ENCODE measurements around the gene WWOX.

The WWOX gene

DNA sequence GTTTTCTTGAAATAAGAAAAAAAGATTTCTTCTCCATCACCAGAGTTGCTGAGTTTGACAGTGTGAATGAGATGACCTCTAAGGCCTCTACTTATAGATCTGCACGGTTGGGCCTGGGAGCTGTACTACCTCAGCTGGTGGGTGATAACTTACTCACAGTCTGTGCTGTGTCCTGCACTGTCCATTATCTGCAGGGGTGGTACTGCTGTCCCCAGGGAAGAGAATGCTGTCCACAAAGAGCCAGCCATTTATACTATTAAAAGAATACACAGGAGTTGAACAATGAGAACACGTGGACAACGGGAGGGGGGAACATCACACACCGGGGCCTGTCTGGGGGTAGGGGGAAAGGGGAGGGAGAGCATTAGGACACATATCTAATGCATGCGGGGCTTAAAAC lies 655.3 kb downstream of the WWOX start:
- no peak for DNase-seq

DNA sequence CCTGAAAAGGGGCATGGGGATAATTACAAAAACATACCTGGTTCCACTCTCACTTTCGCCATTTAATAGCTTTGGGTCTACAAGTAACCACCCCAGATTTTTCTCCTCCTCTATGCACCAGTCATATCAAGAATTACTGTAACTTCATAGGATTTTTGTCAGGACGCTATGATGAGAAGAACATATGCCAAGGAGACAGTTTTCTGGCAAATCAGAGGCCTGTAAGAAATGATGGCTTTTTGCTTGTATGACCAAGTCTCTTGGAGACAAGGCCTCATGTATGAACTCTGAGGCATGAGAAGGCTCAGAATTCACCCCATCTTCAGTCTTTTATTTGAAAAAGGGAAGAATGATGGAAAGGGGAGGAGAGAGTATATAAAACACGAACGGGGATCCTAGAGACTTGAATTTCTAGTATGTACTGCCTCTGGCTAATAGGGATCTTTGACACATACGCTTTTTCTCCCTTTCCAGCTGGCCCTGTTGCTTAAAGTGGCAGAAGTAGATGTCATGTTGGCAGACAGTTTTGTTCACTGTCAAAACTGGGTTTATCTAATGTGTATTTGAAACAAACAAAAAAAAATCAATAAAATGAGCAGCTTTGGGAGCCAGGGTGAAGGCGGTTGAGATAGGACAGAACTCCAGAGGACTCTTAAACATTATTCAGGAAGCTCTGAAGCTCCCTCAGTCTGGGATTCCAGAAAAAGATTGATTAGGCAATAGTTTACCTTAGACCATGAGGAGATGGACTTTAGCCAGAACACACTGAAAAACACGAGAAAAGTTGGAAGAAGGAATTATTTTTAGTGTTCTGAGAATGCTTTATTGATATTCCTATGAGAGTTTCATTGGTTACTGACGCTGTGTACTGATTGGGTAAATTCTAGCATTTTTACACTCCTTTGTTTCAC lies 656.6 kb downstream of the WWOX start:
- DNase-seq = no peak

DNA sequence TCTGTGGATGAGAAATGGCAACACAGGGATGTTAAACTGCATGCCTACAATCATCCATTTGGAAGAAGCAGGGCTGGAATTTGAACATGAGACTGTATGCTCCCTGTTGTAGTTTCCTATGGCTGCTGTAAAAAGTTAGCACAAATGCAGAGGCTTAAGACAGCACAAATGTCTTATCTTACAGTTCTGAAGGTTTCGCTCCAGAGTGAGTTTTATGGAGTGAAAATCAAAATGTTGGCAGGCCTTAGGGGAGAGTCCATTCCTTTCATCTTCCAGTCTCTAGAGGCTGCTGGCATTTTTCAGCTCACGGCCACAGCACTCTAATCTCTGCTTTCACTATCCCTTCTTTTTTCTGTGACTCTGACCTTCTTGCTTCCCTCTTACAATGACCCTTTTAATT lies 660.1 kb downstream of the WWOX start:
- DNase-seq = no peak

DNA sequence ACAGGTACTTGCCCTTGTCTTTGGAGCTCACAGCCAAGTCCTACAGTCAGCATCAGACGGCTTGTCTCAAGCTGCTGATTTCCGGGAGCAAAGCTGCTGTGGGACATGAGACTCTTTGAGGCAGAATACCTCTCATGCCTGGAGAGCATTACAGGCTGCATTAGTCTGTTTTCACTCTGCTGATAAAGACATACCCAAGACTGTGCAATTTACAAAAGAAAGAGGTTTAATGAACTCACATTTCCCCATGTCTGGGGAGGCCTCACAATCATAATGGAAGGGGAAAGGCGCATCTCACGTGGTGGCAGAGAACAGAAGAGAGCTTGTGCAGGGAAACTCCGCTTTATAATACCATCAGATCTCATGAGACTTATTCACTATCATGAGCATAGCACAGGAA lies 661.2 kb downstream of the WWOX start:
- DNase-seq = no peak

DNA sequence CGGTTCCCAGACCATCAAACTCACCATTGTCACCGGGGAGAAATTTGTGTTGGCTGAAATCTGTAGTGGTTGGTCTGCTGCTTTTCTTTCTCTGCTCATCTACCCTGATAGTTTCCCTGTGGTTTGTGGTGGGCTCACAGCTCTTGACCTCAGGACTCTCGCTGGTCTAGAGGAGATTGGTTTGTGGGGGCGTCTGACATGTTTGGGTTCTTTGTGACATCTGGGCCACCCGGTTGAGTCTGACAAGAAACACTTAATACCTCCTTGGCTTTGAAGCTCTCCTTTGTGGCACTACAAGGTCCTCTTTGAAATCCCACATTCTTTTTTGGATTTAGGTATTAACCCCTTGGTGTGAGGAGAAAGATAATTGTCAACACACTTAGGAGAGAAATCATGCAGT lies 662.0 kb downstream of the WWOX start:
- DNase-seq = no peak

DNA sequence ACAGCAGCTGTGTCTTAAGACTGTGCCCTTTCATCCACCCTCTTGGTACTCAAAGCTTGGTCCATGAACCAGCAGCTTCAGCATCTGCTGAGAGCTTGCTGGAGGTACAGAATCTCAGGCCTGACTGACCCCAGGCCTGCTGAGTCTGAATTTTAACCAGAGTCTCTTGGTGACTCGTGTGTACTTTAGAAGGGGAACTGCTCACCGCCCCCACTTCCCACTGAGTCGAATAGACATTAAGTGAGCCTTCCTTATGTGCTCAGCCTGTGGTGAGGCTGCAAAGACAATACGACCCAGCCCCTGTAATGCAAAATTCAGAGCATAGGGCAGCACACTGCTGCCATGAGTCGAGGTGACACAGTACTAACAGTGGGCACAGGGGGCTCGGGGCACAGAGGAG lies 662.8 kb downstream of the WWOX start:
- DNase-seq = no peak

DNA sequence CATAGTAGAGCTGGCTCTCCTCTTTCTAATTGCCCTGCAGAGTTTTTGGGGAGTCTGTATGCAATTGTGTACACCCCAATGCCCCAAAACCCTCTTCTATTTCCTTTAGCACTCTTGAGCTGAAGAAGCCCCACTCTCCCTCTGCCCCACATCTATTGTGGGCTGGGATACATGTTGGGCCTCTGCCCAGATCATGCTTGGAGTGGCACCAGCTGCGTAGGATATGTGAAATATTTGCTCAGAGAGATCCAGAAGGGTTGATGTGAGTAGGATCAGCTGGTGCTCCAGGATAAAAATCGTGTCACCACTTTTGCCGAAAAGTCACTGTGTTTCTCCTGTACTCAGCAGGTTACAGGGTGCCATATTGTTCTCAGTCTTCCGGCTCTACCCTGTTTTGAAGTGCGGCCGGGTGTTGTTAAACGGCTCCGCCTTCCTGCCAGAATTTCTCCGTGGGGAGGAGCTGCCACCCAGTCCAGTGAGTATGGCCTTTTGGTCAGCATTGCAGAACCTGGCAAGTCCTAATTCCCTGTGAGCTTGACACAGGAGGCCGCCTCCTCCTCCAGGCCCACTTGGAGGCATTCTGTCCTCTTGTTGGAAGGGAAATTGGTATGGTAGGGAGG lies 664.5 kb downstream of the WWOX start:
- DNase-seq = no peak

DNA sequence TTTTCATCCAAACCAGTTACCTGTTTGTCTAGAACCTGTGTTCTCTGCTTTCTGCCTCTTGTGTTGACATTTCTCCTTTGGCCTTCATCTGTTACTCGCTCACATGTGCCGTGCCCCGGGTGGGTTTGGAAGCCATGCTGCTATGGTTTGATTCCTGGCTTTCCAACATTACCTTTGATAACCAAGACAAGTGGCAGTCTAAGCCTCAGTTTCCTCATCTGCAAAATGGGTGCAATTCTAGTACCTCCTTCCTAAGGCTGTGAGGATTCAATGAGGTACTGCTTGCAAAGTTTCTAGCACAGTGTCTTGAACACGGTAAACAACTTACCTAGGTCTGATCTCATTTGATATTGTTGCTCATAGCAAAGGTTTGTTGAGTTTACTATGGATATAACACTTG lies 665.0 kb downstream of the WWOX start:
- DNase-seq = no peak

DNA sequence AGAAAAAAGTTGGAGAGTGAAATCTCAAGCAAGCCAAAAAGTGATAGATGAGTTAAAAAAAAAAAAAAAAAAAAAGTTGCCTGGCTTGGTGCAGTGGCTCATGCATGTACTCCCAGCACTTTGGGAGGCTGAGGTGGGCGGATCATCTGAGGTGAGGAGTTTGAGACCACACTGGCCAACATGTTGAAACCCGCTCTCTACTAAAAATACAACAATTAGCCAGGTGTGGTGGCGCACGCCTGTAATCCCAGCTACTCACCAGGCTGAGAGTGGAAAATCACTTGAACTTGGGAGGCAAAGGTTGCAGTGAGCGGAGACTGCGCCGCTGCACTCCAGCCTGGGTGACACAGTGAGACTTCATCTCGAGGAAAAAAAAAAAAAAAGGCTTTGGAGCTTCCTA lies 668.8 kb downstream of the WWOX start:
- DNase-seq = no peak

DNA sequence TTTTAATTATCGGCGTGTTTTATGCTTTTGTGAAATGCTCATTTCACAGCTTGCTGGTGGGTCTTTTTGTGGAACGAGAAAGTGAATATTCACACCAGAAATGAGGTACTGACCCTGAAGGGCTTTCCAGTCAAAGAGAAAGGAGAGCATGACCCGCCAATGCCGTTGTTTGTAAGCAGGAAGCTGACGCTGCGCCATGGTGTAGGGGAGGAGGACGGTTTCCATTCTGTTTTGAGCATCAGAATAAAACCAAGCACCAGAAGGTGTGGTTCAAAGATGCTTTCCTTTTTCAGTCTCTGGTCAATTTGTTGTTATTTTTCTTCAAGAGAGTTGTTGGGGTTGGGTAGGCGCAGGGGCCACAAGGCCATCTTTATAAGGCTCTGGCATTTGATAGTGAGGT lies 669.3 kb downstream of the WWOX start:
- DNase-seq = no peak

DNA sequence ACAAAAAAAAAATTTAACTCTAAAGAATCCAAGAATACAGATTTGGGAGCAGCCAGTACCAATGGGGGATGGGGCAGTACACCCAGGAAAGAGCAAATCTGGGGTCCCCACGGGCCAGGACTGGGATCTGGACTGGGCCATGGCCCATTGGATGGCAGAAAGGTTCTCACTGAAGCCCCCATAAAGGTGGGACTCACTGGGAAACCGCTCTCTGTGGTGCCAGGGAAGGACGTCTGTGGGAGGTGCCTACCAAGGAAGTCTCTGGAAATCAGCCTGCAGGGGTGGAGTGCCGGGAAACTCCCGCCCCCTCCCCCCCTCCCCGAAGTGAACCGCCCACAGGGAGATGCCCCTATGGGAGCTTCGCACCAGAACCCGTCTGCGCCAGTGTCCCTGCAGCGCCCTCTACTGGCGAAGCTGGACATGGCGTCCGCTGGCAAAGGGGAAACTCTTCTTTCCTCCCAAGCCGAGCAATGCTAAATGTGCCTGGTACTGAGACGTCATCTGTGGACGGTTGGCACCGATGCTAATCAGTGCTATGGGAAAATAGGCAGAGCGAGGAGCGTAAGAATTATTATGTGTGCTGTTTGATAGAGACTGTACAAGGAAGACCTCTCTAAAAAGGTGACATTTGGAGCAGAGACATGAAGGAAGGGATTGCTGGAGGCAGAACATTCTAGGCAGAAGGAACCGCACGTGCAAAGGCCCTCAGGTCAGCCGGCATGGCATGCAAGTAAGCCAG lies 671.1 kb downstream of the WWOX start:
- DNase-seq = no peak

DNA sequence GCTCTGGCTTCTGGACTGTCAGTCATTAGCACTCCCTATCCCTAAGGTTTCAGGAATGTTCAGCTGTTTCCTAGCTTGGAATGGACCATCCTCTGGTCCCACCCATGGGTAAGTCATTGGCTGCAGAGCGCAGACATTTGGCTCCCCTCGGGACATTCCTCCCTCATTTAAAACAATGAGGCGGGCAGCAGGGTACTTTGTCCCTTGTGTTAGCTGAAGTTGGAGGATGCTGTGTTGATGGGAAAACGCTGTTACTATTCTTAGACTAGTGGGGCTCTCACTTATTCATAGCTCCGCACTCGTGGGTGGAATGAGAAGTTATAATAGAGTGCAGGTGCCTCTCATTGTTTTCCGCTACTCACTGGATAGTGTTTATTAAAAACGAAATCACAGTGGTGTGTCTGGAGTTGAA lies 673.8 kb downstream of the WWOX start:
- no peak for DNase-seq

DNA sequence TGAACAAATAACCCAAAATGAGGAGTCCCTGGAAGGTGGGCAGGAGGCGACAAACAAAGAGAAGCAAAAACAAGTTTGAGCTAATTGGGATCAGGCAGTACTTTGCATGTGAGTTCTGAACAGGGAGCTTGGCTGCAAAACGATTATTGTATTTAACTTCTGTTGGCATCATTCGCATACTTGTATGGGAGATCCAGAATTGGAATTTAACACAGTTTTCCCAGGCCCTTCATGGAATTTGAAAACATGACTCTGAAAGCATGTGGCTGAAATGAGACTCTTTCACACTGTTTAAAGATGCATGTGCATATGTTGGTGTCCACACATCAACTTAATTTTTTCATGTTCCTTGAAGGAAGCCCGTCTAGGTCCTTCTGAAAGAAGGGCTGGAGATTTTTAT lies 674.3 kb downstream of the WWOX start:
- no peak for DNase-seq

DNA sequence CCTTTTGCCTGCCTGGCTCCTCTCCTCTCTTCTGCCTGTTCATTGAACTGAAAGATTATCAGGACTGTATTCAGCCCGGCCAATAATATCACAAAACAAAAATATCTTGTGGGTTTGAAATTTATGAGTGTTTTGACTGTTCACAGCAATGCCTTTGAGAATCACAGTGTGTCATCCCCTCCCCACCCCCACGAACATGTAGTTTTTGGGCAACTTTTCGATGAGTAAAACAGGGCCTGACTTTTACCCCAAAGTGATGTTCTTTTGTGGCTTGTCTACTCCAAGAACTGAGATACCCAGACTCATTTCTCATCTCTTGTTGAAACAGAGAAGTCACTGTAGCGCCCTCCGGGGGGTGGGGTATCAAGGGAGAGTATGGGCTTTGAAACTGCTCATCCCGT lies 675.7 kb downstream of the WWOX start:
- DNase-seq = no peak

DNA sequence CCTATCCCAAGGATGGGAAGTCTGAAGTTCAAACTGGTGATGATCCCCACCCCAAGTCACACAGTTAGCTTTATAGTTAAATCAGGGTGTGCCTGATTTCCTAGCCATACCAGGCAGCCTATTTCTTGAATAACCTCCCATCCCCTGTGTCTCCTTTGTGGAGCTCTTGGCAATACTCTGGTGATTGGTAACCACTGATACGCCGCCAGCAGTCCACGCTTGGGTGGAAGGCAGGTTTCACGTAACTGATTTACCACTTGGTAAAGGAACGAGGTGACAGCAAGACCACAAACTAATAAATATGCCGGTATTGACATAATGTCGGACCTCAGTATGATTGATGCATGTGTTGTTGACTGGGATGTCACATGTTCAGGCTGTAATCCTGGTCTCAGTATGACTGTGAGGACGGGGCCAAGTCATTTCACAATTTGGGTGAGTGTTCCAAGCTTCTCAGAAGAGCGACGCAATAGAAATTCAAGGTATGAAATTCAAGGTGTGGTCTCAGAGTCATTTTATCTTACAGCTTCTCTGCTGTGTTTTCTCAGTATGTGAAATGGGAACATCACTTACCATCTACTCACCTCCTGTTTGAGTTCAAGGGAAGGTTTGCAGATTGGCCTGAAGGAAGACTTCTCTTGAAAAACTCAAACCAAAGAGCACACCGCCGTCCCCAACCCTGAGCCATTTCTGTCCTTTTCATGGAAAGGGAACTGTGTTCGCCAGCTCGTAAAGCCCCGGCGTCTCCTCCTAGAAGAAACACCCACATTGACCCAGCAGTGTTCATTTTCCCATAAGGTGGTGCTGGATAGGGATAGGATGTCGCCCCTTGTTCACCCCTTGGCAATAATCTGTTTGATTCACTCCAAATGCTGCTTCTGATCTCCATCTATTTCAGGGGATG lies 678.9 kb downstream of the WWOX start:
- DNase-seq = no peak

DNA sequence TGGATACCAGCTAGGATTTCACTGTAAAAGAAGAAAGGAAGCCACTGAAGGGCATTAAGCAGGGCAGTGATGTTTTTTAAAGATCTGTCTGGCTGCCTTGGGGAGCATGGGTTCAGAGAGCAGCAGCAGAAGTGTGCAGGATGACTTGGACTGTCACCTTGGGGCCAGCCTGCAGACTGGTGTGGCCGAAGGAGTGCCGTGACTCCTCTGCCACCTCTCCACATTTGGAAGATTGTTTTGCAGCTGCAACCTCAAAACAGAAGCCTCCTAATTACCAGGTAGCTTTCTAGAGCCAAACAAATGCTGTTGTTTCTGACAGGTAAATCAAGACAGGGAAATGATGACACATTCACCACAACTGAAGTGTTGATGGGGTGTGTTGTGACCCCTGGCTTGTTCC lies 681.4 kb downstream of the WWOX start:
- DNase-seq = no peak

DNA sequence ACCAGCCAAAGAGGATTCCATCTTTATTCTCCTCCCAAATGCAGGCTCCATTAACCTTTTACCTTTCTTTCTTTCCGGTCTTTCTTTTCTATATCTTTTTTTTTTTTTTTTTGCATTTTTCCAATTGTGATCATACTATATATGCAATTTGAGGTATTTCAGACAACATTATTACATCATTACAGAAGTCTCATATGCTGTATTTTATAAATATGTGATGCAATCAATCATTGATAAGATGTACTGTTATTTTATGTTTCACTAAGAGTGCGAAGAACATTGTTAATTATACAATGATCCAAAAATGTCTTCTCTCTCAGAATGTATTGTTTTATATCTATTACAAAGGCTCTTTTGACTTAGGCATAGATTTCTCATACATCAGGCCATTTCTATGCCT lies 683.1 kb downstream of the WWOX start:
- DNase-seq = no peak

DNA sequence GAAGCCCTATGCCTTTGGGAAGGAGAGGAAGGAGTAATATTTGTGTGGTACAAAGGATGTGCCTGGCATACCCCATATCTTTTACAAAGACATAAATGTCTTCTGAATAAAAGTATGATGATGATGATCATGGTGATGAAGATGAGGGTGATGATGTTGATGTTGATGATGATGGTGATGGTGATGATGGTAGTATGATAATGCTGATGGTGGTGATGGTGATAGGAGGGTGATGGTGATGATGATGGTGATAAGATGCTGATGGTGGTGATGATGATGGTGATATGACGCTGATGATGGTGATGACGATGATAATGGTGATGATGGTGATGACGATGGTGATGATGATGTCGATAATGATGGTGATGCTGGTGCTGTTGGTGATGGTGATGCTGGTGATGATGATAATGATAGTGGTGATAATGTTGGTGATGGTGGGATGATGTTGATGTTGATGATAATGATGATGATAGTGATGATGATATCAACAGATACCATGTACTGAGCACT lies 684.2 kb downstream of the WWOX start:
- no peak for DNase-seq

DNA sequence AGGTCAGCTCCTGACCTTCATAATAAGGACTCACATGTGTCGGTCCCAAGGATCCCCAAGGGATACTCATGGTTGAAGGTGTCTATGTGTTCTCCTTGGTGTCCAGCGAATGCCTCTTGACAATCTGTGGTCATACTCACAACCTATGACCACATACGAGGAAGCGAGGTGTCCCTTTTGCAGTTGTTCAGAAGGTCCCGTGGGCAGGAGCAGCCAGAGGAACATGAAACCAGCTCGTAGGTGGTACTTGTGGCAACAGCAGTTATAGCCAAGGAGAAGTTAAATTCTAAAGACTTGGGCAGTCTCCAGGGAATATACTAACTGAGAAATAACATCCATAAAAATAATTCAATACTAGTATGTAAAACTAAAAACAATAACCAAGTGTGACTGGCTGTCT lies 685.3 kb downstream of the WWOX start:
- DNase-seq = no peak

DNA sequence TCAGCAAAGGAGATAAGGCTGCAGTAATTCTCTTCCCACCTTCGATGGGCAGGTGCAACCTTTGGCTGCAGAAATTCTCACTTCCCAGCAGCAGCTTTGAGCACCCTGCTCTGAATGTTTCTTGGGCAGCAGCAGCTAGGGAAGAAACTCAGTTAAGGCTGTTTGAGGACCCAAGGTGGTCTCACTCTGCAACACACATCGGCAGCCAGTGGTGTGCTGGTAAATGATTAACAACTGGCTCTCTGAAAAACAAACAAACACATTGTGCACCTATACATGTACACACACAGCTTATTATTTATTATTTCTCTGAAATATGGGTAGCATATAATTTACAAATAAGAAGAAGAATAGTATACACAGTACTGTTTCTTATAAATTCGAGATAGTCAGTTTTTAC lies 685.8 kb downstream of the WWOX start:
- DNase-seq = no peak

DNA sequence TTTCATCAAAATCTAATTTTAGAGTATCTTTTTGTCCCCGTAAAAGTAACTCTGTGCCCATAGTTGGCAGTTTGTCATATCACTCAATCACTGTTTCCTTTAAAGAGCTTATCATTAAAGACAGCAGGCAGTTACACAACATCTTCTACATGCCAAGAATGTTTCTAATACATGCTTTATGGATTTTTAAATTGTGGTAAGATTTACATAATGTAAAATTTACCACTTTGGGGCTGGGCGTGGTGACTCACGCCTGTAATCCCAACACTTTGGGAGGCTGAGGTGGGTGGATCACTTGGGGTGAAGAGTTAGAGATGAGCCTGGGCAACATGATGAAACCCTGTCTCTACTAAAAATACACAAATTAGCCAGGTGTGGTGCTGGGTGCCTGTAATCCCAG lies 687.2 kb downstream of the WWOX start:
- no peak for DNase-seq

DNA sequence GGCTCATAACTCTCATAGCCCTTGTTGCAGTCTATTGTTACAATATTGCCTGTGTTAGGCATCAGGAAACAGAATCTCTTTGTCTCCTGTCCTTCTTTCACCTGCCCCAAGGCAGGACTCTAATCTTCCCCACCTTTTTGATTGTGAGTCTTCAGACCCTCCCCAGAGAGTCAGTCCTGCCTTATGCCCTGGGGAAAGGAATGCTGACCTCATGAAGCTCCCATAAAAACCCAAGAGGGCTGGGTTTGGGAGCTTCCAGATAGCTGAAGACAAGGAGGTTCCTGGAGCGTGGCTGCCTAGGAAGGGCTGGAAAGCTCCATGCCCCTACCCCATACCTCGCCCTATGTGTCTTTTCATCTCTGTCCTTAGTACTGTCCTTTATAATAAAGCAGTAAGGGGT lies 688.8 kb downstream of the WWOX start:
- no peak for DNase-seq

DNA sequence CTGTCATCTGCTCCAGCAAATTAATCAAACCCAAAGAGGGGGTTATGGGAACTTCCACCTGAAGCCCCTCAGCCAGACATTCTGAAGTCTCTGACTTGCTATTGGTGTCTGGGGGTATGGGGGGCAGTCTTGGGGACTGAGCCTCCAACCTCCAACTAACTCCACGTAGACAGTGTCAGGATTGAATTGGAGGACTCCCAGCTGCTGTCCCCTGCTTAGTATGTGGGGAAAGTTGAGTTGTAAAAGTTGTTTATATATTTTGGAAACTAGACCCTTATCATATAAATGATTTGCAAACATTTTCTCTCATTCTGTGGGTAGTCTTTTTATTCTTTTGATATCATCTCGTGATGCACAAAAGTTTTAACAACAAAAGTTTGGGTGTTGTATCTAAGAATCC lies 689.2 kb downstream of the WWOX start:
- no peak for DNase-seq

All from NCI-H446 (cell line).